Activated CD8-positive, alpha-beta memory T cell treated with anti-CD3 and anti-CD28 coated beads, Interleukin-2, amount 50 U/mL, for 24 hours (primary cell): ENCODE data around the gene PIGC.

Experiments
- DNase-seq: peaks from one replicate; pipeline ENCODE4 v3.0.0-alpha.2; 2020; ENCODE audit errors: extremely low read depth

PIGC gene

GRCh38 chr1:172398970-172399755, 44.7 kb downstream of the PIGC start:
- no peak for DNase-seq

- no peak for DNase-seq
These were observed 45.7 kb downstream of the PIGC start for GRCh38 chr1:172398193-172398592.

GRCh38 chr1:172397633-172398032, 46.2 kb downstream of the PIGC start:
- no peak for DNase-seq

GRCh38 chr1:172397221-172397620, 46.6 kb downstream of the PIGC start:
- DNase-seq = no peak

GRCh38 chr1:172395576-172395975, 48.3 kb downstream of the PIGC start:
- no peak for DNase-seq

- DNase-seq = no peak
These were observed 49.1 kb downstream of the PIGC start for GRCh38 chr1:172394811-172395210.

GRCh38 chr1:172394141-172394751, 49.6 kb downstream of the PIGC start:
- DNase-seq = peak; percentile 44

- no peak for DNase-seq
These were observed 50.5 kb downstream of the PIGC start for GRCh38 chr1:172393354-172393753.

GRCh38 chr1:172391976-172392375, 51.9 kb downstream of the PIGC start:
- DNase-seq = no peak
